Measurements from ENCODE around the gene NRBP1.

The NRBP1 gene

GRCh38 chr2:27428213-27428977 lies at the start of gene NRBP1:
Gene NRBP1 (plus strand): TSS chr2:27428631. CDS start chr2:27433274, 4,643 bp downstream.
- DNase-seq (ENCODE audit: low read depth) = peak; percentile 77

- DNase-seq (ENCODE audit: low read depth) = no peak
Observed at GRCh38 chr2:27378809-27379290, 49.6 kb upstream of the NRBP1 start.

- no peak for DNase-seq (ENCODE audit: low read depth)
Observed at GRCh38 chr2:27379383-27379835, 49.0 kb upstream of the NRBP1 start.

GRCh38 chr2:27379836-27380625 lies 48.4 kb upstream of the NRBP1 start:
- no peak for DNase-seq (ENCODE audit: low read depth)

- DNase-seq (ENCODE audit: low read depth) = peak; percentile 93
Observed at GRCh38 chr2:27380626-27381545, 47.5 kb upstream of the NRBP1 start, which contains the start of gene ZNF513. Gene ZNF513 (minus strand): TSS chr2:27380734. CDS start chr2:27380526, 208 bp downstream.

- no peak for DNase-seq (ENCODE audit: low read depth)
Observed at GRCh38 chr2:27381577-27382181, 46.8 kb upstream of the NRBP1 start.

- no peak for DNase-seq (ENCODE audit: low read depth)
Observed at GRCh38 chr2:27390822-27391679, 37.4 kb upstream of the NRBP1 start.

- DNase-seq (ENCODE audit: low read depth) = no peak
Observed at GRCh38 chr2:27393225-27393624, 35.2 kb upstream of the NRBP1 start.

GRCh38 chr2:27398962-27399361 lies 29.5 kb upstream of the NRBP1 start:
- DNase-seq (ENCODE audit: low read depth) = no peak

GRCh38 chr2:27400348-27401135 lies 27.9 kb upstream of the NRBP1 start:
- no peak for DNase-seq (ENCODE audit: low read depth)

- no peak for DNase-seq (ENCODE audit: low read depth)
Observed at GRCh38 chr2:27407798-27408491, 20.5 kb upstream of the NRBP1 start.

- DNase-seq (ENCODE audit: low read depth) = no peak
Observed at GRCh38 chr2:27408601-27409320, 19.7 kb upstream of the NRBP1 start.

- DNase-seq (ENCODE audit: low read depth) = peak; percentile 86
Observed at GRCh38 chr2:27409321-27410073, 18.9 kb upstream of the NRBP1 start, which contains the start of gene PPM1G. Gene PPM1G (minus strand): TSS chr2:27409591. CDS start chr2:27409422, 169 bp downstream.

GRCh38 chr2:27412419-27413152 lies 15.8 kb upstream of the NRBP1 start:
- no peak for DNase-seq (ENCODE audit: low read depth)

GRCh38 chr2:27416151-27416550 lies 12.3 kb upstream of the NRBP1 start:
- no peak for DNase-seq (ENCODE audit: low read depth)

- DNase-seq (ENCODE audit: low read depth) = no peak
Observed at GRCh38 chr2:27420996-27421395, 7.4 kb upstream of the NRBP1 start.
